ENCODE data around the gene TMEM179. TPM values are rescaled to one million over a fixed set of nuclear protein-coding genes. Genes with fewer than 3 reads are reported as not detected.

Gene TMEM179
- total RNA-seq, 1 experiment from 2014 or later: 3.2 TPM

DNA sequence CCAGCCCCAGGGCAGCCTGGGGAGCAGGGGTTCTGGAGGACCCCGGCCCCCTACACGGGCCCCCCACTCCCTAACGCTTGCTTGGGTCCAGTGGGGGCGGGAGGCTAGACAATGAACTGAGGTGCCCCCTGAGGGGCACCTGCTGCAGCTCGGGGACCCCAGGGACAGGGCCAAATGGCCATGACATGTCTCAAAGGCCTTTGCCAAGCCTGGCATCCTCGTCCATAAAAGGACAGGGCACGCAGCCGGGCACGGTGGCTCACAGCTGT is 36.7 kb downstream of the TMEM179 start:
- Histone ChIP-seq H3K36me3 (replicated peaks; ENCODE audit: control insufficient read depth, insufficient read depth, low read length) (no peaks in the 10 kb centered on the region), H3K27me3 (ENCODE audit: control insufficient read depth, insufficient read depth, low read length) (no peaks in the 10 kb centered on the region), H3K4me3 (ENCODE audit: insufficient read depth, low read depth, low read length) (no peak overlapping the region)
- no peak for DNase-seq

DNA sequence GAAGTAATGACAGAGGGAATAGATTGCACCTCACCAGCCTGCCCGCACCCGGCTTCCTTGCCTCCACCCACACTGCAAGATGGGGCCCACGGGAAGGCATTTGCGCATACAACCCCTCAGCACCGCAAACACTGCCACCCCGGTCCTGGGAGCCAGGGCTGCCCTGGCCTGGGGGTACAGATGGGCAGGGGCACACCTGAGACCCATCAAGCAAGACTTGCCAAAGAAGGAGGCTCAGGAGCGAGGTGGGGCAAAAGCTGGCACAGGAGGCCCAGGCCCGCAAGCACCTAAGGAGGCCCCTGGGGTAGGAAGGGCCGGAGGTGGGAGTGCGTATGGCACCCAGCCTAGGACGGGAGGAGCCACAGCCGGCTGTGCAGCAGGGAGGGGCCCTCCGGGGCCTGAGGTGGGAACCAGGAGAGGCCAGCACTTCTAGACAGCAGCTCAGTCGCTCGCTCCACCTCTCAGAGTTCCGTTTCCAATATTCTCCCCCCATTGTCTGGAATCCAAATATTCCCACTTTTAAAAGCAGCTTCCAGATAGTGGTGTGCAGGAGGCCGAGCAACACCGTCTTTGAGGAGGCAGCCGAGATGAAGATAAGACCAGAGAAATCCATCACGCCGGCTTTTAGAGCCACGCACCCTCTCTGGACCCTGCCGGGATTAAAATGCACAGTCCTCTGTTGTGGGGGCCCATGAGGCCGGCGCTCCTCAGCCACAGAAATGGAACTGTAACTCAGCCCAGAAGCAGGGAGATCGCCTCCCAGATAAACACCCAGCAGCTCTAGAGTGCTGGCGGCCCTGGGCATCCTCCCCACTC is 37.2 kb downstream of the TMEM179 start:
- H3K36me3 ChIP-seq (replicated peaks; ENCODE audit: control insufficient read depth, insufficient read depth, low read length): no peaks in the 10 kb centered on the region
- DNase-seq: no peak
- no peaks in the 10 kb centered on the region for H3K27me3 ChIP-seq (ENCODE audit: control insufficient read depth, insufficient read depth, low read length)
- H3K4me3 ChIP-seq (ENCODE audit: insufficient read depth, low read depth, low read length): no peak overlapping the region

DNA sequence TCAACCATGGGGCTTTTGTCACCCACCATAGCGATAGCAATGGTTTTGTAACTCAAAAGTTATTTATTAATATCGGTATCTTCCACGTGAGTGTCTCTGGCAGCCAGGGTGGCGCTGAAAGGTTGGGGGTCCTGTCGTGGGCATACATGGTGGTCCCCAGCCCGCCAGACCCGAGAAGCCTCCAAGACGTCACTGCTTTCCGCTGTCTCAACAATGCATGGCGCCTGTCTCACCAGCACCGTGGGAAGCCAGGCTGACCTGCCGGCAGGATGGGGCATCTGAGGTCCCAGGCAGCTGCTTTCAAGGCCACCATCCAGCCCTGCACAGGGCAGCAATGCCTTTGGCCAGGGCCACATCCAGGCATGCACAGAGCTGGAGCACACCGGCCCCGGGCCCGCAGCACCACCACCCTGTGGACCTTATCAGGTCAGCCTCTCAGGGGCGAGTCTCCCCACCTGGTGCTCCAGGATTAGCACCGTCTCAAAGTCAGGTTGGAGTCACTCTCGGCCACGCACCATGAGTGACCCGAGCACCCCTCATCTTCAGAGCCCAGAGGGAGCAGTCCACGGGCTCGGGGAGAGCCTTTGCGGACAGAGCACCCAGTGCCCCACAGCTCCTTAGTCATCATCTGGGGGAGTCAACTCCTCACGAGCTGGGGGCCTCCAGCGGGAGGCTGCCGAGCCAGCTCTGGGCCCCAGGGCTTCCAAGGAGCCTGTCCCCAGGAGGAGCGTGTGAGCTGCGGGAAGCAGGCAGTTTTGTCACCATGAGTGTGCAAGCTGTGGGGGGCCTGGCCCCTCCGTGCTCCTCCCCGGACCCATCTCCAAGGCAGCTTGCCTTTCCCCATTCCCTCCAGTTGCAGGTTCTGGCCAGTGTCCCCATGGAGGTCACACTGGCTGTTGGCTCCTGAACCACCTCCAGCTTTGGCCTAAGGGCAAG is 39.6 kb downstream of the TMEM179 start:
- Histone ChIP-seq H3K4me3 (ENCODE audit: insufficient read depth, low read depth, low read length) (no peak overlapping the region), H3K27me3 (ENCODE audit: control insufficient read depth, insufficient read depth, low read length) (no peaks in the 10 kb centered on the region), H3K36me3 (replicated peaks; ENCODE audit: control insufficient read depth, insufficient read depth, low read length) (no peaks in the 10 kb centered on the region)
- DNase-seq: no peak

DNA sequence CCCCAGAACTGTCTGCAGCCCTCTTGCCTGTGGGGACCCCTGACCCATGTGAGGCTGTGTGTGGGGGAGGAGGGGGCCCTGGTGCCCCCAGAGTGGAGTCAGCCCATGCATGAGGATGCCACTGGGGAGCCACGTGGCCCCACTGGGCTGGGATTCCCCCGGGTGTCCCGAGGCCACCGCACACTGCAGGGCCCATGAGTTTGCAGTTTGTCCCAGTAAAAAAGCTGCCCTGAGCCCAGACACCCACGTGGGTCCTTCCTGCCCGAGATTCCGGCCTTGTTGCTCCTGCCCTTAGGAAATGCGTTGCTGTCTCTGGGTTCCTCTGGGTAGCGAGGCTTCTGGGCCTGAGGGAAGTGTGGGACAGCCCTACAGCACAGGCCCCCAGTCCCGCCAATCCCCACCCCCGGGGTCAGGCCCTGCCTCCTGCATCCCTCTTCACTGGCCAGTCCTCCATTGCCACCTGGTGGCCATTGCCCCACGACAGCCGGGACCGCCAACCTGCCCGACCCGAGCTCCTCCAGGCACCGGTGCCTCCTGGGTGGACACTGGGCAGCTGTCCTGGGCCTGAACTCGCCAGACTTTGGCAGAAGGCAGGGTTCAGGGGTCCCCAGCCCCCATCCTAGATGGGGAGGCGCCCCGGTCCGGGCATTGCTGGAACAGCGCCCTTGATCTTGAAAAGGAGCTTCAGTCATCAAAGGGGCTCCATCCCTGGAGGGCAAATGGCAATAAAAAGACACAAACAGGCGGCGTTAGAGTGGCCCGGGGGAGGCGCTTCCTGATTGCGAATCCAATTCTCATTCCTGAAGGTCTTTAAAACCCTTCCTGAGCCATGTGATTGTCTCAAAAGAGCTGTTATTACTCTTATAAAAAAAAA is 40.6 kb downstream of the TMEM179 start:
- no peaks in the 10 kb centered on the region for H3K27me3 ChIP-seq (ENCODE audit: control insufficient read depth, insufficient read depth, low read length)
- H3K36me3 ChIP-seq (replicated peaks; ENCODE audit: control insufficient read depth, insufficient read depth, low read length): no peaks in the 10 kb centered on the region
- H3K4me3 ChIP-seq (ENCODE audit: insufficient read depth, low read depth, low read length): no peak overlapping the region
- DNase-seq: peak; percentile 100

DNA sequence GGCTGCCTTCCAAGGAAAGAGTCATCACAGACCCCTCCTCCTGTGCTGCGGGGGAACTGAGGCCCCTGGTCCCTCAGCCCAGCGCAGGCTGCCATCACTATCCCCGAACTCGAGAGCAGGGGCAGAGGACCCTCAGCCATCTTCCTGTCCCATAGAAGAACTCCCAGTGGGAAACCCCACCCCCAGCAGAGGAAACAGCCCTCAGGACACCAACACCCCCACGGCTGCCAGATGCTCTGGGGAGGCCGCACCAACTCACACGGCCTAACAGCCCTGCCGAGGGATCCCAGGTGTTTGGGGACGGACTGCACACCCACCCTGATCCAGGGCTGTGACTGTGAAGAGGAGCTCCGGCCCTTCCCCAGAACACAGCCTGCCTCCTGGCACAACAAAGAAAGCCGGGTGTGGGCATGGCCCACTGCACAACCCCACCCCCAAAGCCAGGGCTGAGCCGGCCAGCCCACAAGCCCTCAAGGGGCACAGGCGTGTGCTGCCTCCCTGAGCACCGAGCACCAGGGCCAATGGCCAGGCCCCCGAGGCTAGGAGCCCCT is 41.3 kb downstream of the TMEM179 start:
- no peak overlapping the region for H3K4me3 ChIP-seq (ENCODE audit: insufficient read depth, low read depth, low read length)
- H3K27me3 ChIP-seq (ENCODE audit: control insufficient read depth, insufficient read depth, low read length): no peaks in the 10 kb centered on the region
- no peak for DNase-seq
- H3K36me3 ChIP-seq (replicated peaks; ENCODE audit: control insufficient read depth, insufficient read depth, low read length): no peaks in the 10 kb centered on the region

DNA sequence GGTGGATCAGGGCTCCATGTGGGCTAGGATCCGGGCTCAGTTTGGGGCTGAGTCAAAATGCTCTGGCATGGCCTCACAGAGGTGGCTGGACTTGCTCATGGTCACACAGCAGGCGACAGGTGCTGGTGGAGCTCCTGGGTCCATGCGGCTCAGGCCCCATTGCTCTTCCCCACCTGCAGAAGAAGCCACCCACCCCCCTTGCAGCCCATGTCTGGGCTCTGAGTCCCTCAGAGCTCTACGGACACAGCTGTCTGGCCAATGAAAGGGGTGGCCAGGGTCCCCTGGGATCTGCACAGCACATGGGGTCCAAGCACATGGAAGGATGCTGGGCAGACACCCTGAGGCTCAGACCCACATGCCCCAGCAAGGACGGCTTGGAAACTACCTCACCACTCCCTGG is 42.0 kb downstream of the TMEM179 start:
- no peak overlapping the region for H3K4me3 ChIP-seq (ENCODE audit: insufficient read depth, low read depth, low read length)
- H3K36me3 ChIP-seq (replicated peaks; ENCODE audit: control insufficient read depth, insufficient read depth, low read length): no peaks in the 10 kb centered on the region
- no peak for DNase-seq
- no peaks in the 10 kb centered on the region for H3K27me3 ChIP-seq (ENCODE audit: control insufficient read depth, insufficient read depth, low read length)

DNA sequence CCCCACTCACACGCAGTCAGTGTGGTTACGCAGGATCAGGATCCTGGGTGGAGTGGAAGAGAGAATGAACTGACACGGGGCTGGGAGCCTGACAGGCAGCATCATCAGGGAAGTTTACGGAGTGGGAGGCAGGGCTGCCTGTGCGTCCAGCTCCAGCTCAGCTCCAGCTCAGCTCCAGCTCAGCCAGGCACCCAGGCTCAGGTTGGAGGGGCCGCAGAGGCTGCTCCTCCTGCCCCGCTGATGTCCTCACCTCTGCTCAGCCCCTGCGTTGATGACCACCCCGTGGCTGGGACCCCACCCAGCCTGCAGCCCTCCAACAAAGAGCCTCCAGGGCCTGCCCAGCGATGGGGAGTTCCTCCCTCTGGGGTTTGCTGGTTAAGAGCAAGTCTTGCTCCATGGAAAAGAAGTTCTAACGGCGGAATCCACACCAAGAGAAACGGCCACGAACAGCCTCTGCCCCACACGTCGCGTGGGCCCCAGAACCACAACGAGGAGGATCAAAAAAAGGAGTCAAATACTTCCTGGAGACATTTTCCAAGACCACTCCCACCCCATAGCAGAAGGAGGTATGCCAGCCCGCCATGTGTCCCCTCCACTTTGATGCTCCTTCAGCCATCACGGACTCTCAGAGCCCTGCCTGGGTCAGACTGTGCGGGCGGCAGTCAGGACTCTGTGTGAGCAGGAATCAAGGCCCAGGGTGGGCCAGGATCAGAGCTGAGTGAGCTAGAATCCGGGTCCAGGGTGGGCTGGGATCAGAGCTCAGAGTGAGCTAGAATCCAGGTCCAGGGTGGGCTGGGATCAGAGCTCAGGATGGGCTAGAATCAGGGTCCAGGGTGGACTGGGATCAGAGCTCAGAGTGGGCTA is 42.7 kb downstream of the TMEM179 start:
- Histone ChIP-seq H3K4me3 (ENCODE audit: insufficient read depth, low read depth, low read length) (no peak overlapping the region), H3K36me3 (replicated peaks; ENCODE audit: control insufficient read depth, insufficient read depth, low read length) (no peaks in the 10 kb centered on the region), H3K27me3 (ENCODE audit: control insufficient read depth, insufficient read depth, low read length) (no peaks in the 10 kb centered on the region)
- no peak for DNase-seq

DNA sequence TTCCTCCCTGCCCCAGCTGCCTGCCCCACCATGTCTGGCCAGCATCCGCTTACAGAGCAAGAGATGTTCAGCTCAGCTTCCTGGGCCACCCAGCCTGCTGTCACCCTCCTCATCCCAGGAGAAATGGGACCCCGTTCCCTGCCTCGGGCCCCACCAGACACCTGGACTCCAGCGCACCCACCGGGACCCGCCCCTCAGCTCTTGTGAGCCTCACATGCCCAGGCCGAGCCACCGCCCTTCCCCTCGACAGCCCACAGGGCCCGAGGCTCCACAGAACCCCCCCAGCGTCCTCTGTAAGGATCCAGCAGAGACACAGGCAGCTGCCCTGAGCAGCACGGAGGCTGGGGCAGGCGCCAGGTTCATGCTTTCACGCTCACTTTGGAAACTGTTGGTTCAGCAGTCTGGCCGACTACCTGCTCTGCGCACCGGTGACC is 43.4 kb downstream of the TMEM179 start:
- H3K36me3 ChIP-seq (replicated peaks; ENCODE audit: control insufficient read depth, insufficient read depth, low read length): no peaks in the 10 kb centered on the region
- H3K4me3 ChIP-seq (ENCODE audit: insufficient read depth, low read depth, low read length): no peak overlapping the region
- DNase-seq: no peak
- H3K27me3 ChIP-seq (ENCODE audit: control insufficient read depth, insufficient read depth, low read length): no peaks in the 10 kb centered on the region

DNA sequence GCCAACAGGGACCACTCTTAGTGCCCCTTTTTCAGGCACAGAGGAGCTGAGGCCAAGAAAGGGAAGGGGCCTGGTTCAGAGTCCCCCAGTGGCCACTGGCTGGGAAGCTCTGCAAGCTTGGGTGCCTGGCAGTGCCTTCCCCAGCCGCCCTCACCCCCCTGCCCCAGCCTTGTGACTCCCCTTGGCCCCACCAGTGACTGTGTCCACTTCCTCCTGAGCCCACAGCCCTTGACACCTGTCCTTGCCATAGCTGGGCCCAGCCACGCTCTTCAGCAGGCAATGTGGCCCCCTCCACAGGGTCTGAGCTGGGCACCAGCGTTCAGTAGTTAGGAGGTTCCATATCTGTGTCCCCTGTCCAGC is 44.0 kb downstream of the TMEM179 start:
- no peak overlapping the region for H3K4me3 ChIP-seq (ENCODE audit: insufficient read depth, low read depth, low read length)
- no peak for DNase-seq
- H3K27me3 ChIP-seq (ENCODE audit: control insufficient read depth, insufficient read depth, low read length): no peaks in the 10 kb centered on the region
- no peaks in the 10 kb centered on the region for H3K36me3 ChIP-seq (replicated peaks; ENCODE audit: control insufficient read depth, insufficient read depth, low read length)

DNA sequence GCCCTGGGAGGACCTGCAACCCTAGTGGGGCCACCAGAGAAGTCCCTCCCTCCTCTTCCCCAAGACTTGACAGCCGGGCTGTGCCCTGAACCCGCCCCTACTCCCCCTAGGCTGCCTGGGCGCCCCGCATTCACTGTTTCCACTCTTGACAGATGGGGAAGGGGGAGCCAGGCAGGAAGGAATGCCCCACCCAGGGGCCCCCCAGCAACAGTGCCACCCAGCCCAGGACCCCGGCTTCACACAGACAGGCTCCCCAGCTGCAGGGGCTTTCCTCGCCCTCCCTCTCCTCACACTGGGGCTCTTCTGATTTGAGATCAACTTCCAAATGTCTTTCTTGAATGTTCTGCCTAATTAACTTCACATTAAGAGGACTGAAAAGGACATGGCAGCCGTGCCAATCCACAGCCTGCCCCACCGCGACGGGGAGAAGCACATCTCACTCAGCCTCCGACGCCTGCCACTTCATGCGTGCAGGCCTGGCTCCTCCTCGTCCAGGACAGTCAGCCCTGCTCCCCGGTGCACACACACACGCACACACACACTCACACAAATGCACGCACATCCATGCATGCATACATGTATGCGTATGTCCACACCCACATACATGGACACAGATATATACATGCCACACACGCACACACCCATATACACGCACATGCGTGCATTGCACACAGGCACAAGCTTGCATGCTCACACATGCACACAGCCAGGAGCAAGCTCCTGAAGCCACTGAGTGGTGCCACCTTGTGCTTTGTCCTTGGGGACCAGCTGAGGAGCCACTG is 44.6 kb downstream of the TMEM179 start:
- no peaks in the 10 kb centered on the region for H3K36me3 ChIP-seq (replicated peaks; ENCODE audit: control insufficient read depth, insufficient read depth, low read length)

DNA sequence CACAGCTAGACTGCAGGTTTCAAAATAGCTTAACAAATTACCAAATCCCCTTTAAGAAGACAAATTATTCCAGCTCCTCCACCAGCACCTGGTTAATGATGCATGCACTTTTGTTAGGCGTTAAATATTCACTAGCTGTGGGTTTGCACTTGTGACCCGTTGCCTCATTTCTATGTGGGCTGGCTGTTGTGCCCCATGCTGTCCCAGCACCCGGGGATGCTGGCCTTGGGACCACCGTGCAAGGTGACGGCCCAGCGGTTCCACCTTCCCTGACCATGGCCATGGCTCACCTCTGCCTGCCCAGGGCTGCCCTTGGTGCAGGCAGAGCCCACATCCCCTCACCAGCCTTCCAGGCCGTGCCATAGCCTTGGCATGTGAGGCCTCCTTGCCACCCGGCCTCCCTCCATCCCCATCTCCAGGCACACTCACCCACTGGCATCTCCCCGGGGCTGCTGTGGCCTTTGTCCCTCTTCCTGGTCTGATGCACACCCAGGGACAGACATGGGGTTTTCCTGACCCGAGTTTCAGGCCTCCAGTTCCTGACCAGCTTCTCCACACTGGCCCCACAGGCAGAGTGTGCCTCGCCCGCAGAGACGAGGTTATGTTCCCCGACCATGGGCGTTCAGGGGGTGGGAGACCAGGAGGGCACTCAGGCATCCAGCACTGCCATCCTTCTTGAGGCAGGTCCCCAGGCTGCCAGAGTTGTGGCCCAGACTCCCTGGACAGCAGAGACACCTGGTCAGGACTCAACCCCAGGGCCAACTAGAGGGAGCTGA is 45.4 kb downstream of the TMEM179 start:
- no peaks in the 10 kb centered on the region for H3K27me3 ChIP-seq (ENCODE audit: control insufficient read depth, insufficient read depth, low read length)
- DNase-seq: no peak
- H3K4me3 ChIP-seq (ENCODE audit: insufficient read depth, low read depth, low read length): no peak overlapping the region
- no peaks in the 10 kb centered on the region for H3K36me3 ChIP-seq (replicated peaks; ENCODE audit: control insufficient read depth, insufficient read depth, low read length)

More for the DNA sequence above, 44.6 kb downstream of the TMEM179 start:
- DNase-seq: no peak
- Histone ChIP-seq H3K4me3 (ENCODE audit: insufficient read depth, low read depth, low read length) (no peak overlapping the region), H3K27me3 (ENCODE audit: control insufficient read depth, insufficient read depth, low read length) (no peaks in the 10 kb centered on the region)

DNA sequence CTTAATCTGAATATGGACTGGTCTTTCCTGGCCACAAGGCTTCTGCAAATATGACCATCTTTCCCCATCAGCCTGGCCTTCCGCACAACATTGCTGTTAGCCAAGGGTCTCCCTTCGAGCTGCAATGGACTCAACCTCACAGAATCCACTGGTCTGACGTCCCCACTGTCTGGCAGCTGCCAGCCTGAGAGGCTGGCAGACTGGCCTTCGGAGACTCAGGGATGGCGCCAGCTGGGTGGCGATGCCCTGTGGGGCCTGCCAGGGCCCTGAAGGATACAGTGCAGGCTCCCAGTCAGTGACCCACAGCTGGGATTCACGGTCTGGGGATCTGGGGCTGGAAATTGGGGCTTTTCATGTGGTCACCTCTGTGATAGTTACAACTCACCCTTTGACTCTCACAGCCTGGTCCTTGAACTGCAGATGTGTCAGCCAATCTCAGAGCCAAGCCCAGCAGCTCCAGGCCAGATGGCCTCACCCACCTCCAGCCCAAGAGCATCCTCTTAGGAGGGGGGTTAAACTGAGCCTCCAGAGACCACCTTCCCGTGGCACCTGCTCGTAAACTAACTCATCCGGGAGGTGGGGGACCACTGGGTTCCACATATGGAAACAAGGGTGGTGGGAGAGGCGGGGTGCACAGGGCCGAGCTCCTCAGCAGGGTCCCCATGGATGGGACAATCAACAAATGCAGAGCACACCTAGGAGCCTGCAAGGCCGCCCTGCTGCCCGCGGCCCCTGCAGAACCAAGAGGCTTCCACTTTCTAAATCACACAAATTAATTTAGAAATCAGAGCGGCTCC is 46.1 kb downstream of the TMEM179 start:
- peak; percentile 38 for DNase-seq
- no peaks in the 10 kb centered on the region for H3K27me3 ChIP-seq (ENCODE audit: control insufficient read depth, insufficient read depth, low read length)
- no peaks in the 10 kb centered on the region for H3K36me3 ChIP-seq (replicated peaks; ENCODE audit: control insufficient read depth, insufficient read depth, low read length)
- H3K4me3 ChIP-seq (ENCODE audit: insufficient read depth, low read depth, low read length): no peak overlapping the region

Data from H7 (cell line).